OCI-LY7 (cell line): ENCODE data around the gene IL21. TPM values are rescaled to one million over a fixed set of nuclear protein-coding genes. Genes with fewer than 3 reads are reported as not detected.

Source experiments
- BruUV-seq: library from RNA; stranded (reverse); fragments of 400-500 nt; replicated peaks from 2 replicates; lab custom pipeline; 2021; lab: Mats Ljungman, UMichigan
- CTCF ChIA-PET: fragments of 300-600 bp; sonication (Branson Sonifier 250); formaldehyde crosslinking; loops from one replicate; lab custom pipeline; 2022; ENCODE audit warnings: antibody characterized with exemption; ENCODE audit not compliant: unreplicated experiment; lab: Charles Lee
- POLR2A ChIA-PET: fragments of 300-600 bp; sonication (Branson Sonifier 250); formaldehyde crosslinking; loops from one replicate; lab custom pipeline; 2022; ENCODE audit warnings: antibody characterized with exemption; lab: Charles Lee
- DNase-seq: peaks from one replicate; pipeline ENCODE4 v3.0.0-alpha.2; 2015; ENCODE audit warnings: low spot score
- H2AFZ ChIP-seq: fragments of 200-600 bp; sonication (generic), shearing (Covaris generic); 2 replicates; pipeline ENCODE4 v1.6.1; 2014; ENCODE audit warnings: mild to moderate bottlenecking, antibody characterized with exemption, low read length, moderate library complexity
- H3K27ac ChIP-seq: fragments of 200-600 bp; sonication (generic); 2 replicates; pipeline ENCODE4 v1.5.1; 2014; ENCODE audit warnings: mixed run types, low read depth, mild to moderate bottlenecking, moderate library complexity, low read length, inconsistent platforms; ENCODE audit not compliant: poor library complexity, severe bottlenecking
- H3K36me3 ChIP-seq: fragments of 200-600 bp; sonication (generic); 2 replicates; pipeline ENCODE4 v1.6.1; 2014; ENCODE audit warnings: mild to moderate bottlenecking, antibody characterized with exemption, low read length, moderate library complexity, mixed read lengths; ENCODE audit not compliant: insufficient read depth
- H3K4me1 ChIP-seq: fragments of 200-600 bp; sonication (generic); 2 replicates; pipeline ENCODE4 v1.5.1; 2014; ENCODE audit warnings: mild to moderate bottlenecking, low read length; ENCODE audit not compliant: insufficient read depth, poor library complexity, severe bottlenecking
- H3K4me2 ChIP-seq: fragments of 200-600 bp; sonication (generic); 2 replicates; pipeline ENCODE4 v1.6.1; 2014; ENCODE audit warnings: mild to moderate bottlenecking, low read length
- H3K4me3 ChIP-seq: fragments of 200-600 bp; sonication (generic); 2 replicates; pipeline ENCODE4 v1.5.1; 2014; ENCODE audit warnings: mild to moderate bottlenecking, low read depth, low read length; ENCODE audit not compliant: poor library complexity, severe bottlenecking
- H3K79me2 ChIP-seq: fragments of 200-600 bp; sonication (generic); 2 replicates; pipeline ENCODE4 v1.6.1; 2016; ENCODE audit warnings: low read depth, mild to moderate bottlenecking, low read length, moderate library complexity, mixed read lengths; ENCODE audit not compliant: insufficient read depth
- H3K9me2 ChIP-seq: fragments of 200-600 bp; sonication (generic); 2 replicates; pipeline ENCODE4 v1.6.1; 2016; ENCODE audit warnings: mild to moderate bottlenecking, low read length, mixed read lengths; ENCODE audit not compliant: insufficient read depth
- H3K9me3 ChIP-seq: fragments of 200-600 bp; sonication (generic); 2 replicates; pipeline ENCODE4 v1.6.1; 2014; ENCODE audit warnings: mild to moderate bottlenecking, mixed run types, low read length, mixed read lengths
- H4K20me1 ChIP-seq: fragments of 200-600 bp; sonication (generic); 2 replicates; pipeline ENCODE4 v1.6.1; 2014; ENCODE audit warnings: mild to moderate bottlenecking, antibody characterized with exemption, low read length, moderate library complexity, mixed read lengths; ENCODE audit not compliant: insufficient read depth
- EZH2phosphoT487 ChIP-seq: fragments of 200-600 bp; sonication (generic); IDR thresholded peaks from 2 replicates; pipeline ENCODE4 v1.6.1; 2018; ENCODE audit warnings: low read depth, borderline replicate concordance, mild to moderate bottlenecking, mixed run types, antibody characterized with exemption, low read length, moderate library complexity, mixed read lengths
- intact Hi-C: fragments of 100-400 bp; cut with micrococcal nuclease; formaldehyde crosslinking; loops from one replicate; pipeline ENCODE4 v1.10.0; 2022; ENCODE audit not compliant: unreplicated experiment
- total RNA-seq, 2 experiments: library from RNA; depleted of rRNA in 1 of 2; stranded (reverse); fragments of >200 nt in 1 of 2; shearing (Covaris generic) in 1 of 2; gene quantifications; 2 replicates each; pipeline ENCODE4 v1.2.3, GENCODE V29; 2014 to 2022
- TF ChIP-seq, protein P1 (sequence below): fragments of 200-600 bp; sonication (generic); conservative IDR thresholded peaks from 2 replicates; pipeline ENCODE4 v1.5.1; 2014; ENCODE audit warnings: mild to moderate bottlenecking, antibody characterized with exemption, low read length, moderate library complexity, mixed read lengths

The IL21 gene
- total RNA-seq, 2 experiments from 2014 or later = not detected

DNA sequence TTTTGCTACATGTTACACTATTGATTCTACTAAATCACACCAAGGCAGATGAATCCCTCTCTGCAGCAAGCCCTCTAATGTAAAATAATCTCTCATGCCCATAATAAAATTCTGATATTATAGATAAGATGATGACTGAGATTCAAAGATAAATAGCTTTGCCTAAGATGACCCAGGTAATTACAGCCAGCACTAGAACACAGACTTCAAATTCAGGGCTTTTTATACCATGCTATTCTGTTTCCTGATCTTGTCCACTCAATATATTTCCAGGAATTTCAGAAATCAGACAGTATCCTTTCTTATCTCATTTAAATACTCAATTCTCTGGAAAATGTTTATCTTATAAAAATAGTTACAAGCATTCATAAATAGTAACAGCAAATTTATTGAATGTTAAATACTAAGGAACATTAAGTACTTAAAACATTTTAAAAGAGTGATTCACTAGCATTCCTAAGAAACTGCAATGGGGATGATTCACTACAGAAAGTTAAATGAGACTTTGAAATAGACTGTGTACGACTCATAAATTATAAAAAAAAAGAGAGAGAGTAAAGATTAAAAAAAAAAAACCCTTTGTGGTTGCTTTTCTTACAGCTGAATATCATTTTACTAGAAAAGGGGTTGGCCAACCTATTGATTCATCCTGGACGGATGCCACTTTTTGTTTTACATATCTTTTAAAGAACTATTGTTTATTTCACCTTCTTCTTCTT, 45.8 kb upstream of the IL21 start:
- no peak overlapping the region for H3K4me3 ChIP-seq
- no peak for DNase-seq
- TF ChIP-seq, protein P1, sequence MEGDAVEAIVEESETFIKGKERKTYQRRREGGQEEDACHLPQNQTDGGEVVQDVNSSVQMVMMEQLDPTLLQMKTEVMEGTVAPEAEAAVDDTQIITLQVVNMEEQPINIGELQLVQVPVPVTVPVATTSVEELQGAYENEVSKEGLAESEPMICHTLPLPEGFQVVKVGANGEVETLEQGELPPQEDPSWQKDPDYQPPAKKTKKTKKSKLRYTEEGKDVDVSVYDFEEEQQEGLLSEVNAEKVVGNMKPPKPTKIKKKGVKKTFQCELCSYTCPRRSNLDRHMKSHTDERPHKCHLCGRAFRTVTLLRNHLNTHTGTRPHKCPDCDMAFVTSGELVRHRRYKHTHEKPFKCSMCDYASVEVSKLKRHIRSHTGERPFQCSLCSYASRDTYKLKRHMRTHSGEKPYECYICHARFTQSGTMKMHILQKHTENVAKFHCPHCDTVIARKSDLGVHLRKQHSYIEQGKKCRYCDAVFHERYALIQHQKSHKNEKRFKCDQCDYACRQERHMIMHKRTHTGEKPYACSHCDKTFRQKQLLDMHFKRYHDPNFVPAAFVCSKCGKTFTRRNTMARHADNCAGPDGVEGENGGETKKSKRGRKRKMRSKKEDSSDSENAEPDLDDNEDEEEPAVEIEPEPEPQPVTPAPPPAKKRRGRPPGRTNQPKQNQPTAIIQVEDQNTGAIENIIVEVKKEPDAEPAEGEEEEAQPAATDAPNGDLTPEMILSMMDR = no peak
- no peak for TF ChIP-seq EZH2phosphoT487
- H3K9me2 ChIP-seq = no peaks in the 10 kb centered on the region
- no peaks in the 10 kb centered on the region for H3K36me3 ChIP-seq
- ChIA-PET POLR2A (interaction anchor here (0.5 kb wide), 1 partner anchor 242 kb away, joined by 3 read pairs; no protein-coding TSS in a partner anchor), CTCF (no interaction called here)
- H3K9me3 ChIP-seq = no peaks in the 10 kb centered on the region
- H3K79me2 ChIP-seq = no peaks in the 10 kb centered on the region
- H3K4me2 ChIP-seq = no peak overlapping the region
- intact Hi-C loops = no loop called here
- H3K27ac ChIP-seq = no peak overlapping the region
- no TSS peak for BruUV-seq
- no peak overlapping the region for H2AFZ ChIP-seq
- no peaks in the 10 kb centered on the region for H3K4me1 ChIP-seq
- H4K20me1 ChIP-seq = no peaks in the 10 kb centered on the region

DNA sequence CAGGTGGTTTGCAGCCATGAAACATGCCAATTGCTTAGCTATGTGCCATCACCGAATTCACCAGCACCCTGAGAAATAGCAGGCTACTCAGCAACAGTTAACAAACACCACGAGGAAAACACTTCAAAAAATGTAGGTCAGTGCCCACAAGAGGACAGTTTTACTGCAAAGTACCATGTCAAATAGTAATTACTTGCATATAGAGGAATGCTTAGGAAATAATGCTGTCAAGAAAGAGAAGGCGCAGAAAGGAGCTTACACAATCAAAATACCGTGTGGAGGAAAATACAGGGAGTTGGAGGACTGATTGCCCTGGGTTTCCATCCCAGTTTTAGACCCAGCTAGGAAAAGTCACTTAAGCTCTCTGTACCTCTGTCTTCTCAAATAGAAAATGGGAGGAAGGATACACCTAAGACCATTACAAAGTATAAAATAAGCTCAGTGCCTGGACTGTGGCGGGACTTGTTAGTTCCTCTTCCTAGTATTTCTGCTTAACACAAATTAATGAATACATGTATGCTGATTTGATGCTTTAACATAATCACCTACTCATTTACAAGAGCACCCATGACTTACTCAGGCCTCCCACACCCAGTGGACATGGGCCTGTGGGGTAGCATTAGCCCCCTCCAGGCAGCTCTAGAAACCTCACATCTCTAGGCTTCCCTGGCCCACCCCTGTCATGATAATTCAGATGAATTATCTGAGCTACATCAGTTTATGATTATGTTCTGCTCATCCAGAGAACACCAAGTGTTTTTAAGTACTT, 44.5 kb upstream of the IL21 start:
- POLR2A ChIA-PET = no interaction called here
- CTCF ChIA-PET = no interaction called here
- Histone ChIP-seq H3K4me2 (no peak overlapping the region), H3K36me3 (no peaks in the 10 kb centered on the region), H4K20me1 (no peaks in the 10 kb centered on the region), H3K9me3 (no peaks in the 10 kb centered on the region), H3K4me1 (no peaks in the 10 kb centered on the region), H3K27ac (no peak overlapping the region), H3K79me2 (no peaks in the 10 kb centered on the region), H3K9me2 (no peaks in the 10 kb centered on the region), H2AFZ (no peak overlapping the region), H3K4me3 (no peak overlapping the region)
- intact Hi-C loops = no loop called here
- no TSS peak for BruUV-seq
- no peak for DNase-seq
- no peak for TF ChIP-seq EZH2phosphoT487
- TF ChIP-seq, protein P1 = no peak
